Heart left ventricle (tissue), 13 donors: ENCODE measurements around the gene DLGAP4.

Experiments
- POLR2A ChIP-seq, 2 donors: fragments of 450-650 bp; IDR thresholded peaks; one replicate each; pipeline ENCODE4 v1.6.1; 2017; ENCODE audit warnings: antibody characterized with exemption in 2 of 2, mild to moderate bottlenecking in 2 of 2, moderate library complexity in 2 of 2
- TF ChIP-seq, protein P1 (sequence below), 12 donors: fragments of 200-600 bp; sonication (generic) in 4 of 12; IDR thresholded peaks; one replicate each; pipeline versions ENCODE4 v1.5.0 to v1.8.0; 2018 to 2022; ENCODE audit warnings: antibody characterized with exemption in 12 of 12, mild to moderate bottlenecking in 5 of 12
- donor health status: ischemic (EF 13 %, LVEDD 7.1; RV severe dilation, severe dysfunction).
- donor health status: DM: no; HTN: yes; CAD: no.
- donor health status: DM: no; HTN: no; CAD: no.
- donor health status: ischemic (EF 25% LVEDD 6.9; RV normal size, moderate dysfunction).
- donor health status: ischemic (EF 25% LVEDD 5.7; RV mildly dilated, moderate dysfunction).
- donor health status: ischemic (EF 35%, LVEDD 5.7; RV mildly dilated, moderate dysfunction).
- donor health status: nonischemic (EF 11% LVEDD 7.7; RV severe dilation, severe dysfunction).
- donor health status: DM: yes; HTN: yes; CAD: no.
- donor health status: PGD.
- donor health status: ischemic (EF 29% LVEDD 5.4; RV normal size, mild dysfunction).
- donor health status: nonischemic (EF 23%, LVEDD 6.1; RV moderate dilation, normal function).

DNA sequence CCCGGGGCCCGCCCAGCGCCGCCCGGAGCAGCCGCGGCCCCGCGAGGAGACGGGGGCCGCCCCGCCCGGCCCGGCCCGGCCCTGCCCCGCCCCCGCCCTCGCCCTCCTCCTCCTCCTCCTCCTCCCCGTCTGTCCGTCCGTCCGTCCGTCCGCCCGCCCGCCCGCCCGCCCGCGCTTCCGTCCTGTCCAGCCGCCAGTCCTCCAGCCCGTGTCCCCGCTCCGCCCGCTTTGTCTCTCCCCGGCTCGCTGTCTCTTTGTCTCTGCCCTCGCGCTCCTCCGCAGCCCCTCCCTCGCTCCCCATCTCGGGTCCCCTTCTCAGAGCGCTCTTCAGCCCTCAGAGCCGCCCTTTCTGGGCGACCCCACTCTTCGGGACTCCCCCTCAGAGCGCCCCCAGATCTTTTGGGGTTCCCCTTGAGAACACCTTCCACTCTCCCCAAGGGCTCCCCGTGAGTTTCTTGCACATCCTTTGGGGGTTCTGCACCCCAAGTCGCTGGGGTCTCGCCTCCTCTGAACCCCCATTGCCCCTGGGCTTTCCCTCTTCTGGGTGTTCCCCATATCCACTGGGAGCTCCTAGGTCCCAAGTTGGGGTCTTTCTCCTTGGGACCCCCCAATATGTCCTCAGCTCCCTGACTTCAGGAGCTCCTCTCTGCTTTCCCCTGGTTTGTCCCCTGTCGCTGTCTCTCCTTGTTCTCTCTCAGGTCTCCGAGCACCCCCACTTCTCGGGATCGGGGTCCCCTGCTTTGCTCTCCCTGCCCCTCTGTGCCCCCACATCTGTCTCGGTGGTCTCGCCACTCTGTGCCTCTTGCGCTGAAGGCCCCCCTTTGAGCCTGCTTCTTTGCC lies 155.7 kb downstream of the DLGAP4 start:
- TF ChIP-seq, protein P1, sequence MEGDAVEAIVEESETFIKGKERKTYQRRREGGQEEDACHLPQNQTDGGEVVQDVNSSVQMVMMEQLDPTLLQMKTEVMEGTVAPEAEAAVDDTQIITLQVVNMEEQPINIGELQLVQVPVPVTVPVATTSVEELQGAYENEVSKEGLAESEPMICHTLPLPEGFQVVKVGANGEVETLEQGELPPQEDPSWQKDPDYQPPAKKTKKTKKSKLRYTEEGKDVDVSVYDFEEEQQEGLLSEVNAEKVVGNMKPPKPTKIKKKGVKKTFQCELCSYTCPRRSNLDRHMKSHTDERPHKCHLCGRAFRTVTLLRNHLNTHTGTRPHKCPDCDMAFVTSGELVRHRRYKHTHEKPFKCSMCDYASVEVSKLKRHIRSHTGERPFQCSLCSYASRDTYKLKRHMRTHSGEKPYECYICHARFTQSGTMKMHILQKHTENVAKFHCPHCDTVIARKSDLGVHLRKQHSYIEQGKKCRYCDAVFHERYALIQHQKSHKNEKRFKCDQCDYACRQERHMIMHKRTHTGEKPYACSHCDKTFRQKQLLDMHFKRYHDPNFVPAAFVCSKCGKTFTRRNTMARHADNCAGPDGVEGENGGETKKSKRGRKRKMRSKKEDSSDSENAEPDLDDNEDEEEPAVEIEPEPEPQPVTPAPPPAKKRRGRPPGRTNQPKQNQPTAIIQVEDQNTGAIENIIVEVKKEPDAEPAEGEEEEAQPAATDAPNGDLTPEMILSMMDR (IDR thresholded peaks at IDR 0.05): no peak
- no peak for TF ChIP-seq POLR2A (IDR thresholded peaks at IDR 0.05)
